Loucy (cell line): Measurements from ENCODE around the gene C10orf143.

Experiments
- CTCF ChIP-seq: fragments of 200-600 bp; sonication (generic); conservative IDR thresholded peaks from 2 replicates; pipeline ENCODE4 v1.5.1; 2014; ENCODE audit warnings: mild to moderate bottlenecking, antibody characterized with exemption, low read length
- EZH2phosphoT487 ChIP-seq: fragments of 200-600 bp; IDR thresholded peaks from 2 replicates; pipeline ENCODE4 v1.6.1; 2018; ENCODE audit warnings: antibody characterized with exemption, mild to moderate bottlenecking, moderate library complexity, borderline replicate concordance

- TF ChIP-seq CTCF (no peak), EZH2phosphoT487 (no peak)
Measured at GRCh38 chr10:130016095-130016494, 94.5 kb downstream of the C10orf143 start.
